ENCODE results near the gene KRTAP4-4.

The KRTAP4-4 gene

GRCh38 chr17:41111151-41111885, 49.2 kb downstream of the KRTAP4-4 start:
- DNase-seq (ENCODE audit: low read depth in 2 of 2), result no peak

Data from fibroblast of skin of left biceps (primary cell).